SK-N-SH treated with all-trans-retinoic acid at 6 μM for 48 hours (cell line): ENCODE measurements around the gene BLMH.

Experiments used
- ARNTL ChIP-seq: fragments of 450-650 bp; formaldehyde crosslinking; IDR thresholded peaks from 2 replicates; pipeline ENCODE4 v1.5.0; 2020; ENCODE audit warnings: low read depth, mild to moderate bottlenecking, moderate library complexity, borderline replicate concordance
- ESRRG ChIP-seq: fragments of 250-450 bp; sonication (Bioruptor Pico); IDR thresholded peaks from 2 replicates; pipeline ENCODE4 v1.6.1; 2021; ENCODE audit warnings: mild to moderate bottlenecking
- TCF4 ChIP-seq: fragments of 250-450 bp; sonication (Bioruptor Pico); IDR thresholded peaks from 2 replicates; pipeline ENCODE4 v1.8.0; 2021; ENCODE audit warnings: mild to moderate bottlenecking, moderate library complexity, borderline replicate concordance
- TF ChIP-seq, protein P1 (sequence below): fragments of 250-450 bp; sonication (Bioruptor Pico); IDR thresholded peaks from 2 replicates; pipeline ENCODE4 v1.8.0; 2020; ENCODE audit warnings: mild to moderate bottlenecking, moderate library complexity, borderline replicate concordance
- TF ChIP-seq, protein P2 (sequence below): fragments of 250-450 bp; sonication (Bioruptor Pico); IDR thresholded peaks from 2 replicates; pipeline ENCODE4 v1.5.1; 2021; ENCODE audit warnings: mild to moderate bottlenecking, moderate library complexity

DNA sequence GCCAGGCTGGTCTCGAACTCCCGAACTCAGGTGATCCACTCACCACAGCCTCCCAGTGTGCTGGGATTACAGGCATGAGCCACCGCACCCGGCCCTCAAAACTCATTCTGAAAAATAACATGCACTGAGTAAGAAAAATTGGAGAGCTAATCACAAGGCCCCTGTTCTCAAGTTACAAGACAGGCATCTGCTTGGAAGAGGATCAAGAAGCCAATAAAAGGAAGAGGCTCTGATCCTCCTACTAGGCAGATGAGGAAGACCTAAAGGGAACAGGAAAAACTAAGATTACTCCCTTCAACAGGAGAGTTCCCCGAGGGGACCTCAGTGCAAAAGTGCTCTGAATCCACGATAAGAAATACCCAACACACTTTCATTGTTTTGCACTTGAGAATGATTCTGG, 18.4 kb downstream of the BLMH start:
- TF ChIP-seq ESRRG (no peak), ARNTL (no peak), TCF4 (no peak)
- TF ChIP-seq, protein P1, sequence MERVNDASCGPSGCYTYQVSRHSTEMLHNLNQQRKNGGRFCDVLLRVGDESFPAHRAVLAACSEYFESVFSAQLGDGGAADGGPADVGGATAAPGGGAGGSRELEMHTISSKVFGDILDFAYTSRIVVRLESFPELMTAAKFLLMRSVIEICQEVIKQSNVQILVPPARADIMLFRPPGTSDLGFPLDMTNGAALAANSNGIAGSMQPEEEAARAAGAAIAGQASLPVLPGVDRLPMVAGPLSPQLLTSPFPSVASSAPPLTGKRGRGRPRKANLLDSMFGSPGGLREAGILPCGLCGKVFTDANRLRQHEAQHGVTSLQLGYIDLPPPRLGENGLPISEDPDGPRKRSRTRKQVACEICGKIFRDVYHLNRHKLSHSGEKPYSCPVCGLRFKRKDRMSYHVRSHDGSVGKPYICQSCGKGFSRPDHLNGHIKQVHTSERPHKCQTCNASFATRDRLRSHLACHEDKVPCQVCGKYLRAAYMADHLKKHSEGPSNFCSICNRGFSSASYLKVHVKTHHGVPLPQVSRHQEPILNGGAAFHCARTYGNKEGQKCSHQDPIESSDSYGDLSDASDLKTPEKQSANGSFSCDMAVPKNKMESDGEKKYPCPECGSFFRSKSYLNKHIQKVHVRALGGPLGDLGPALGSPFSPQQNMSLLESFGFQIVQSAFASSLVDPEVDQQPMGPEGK (CRISPR knock-in tag): no peak
- TF ChIP-seq, protein P2, sequence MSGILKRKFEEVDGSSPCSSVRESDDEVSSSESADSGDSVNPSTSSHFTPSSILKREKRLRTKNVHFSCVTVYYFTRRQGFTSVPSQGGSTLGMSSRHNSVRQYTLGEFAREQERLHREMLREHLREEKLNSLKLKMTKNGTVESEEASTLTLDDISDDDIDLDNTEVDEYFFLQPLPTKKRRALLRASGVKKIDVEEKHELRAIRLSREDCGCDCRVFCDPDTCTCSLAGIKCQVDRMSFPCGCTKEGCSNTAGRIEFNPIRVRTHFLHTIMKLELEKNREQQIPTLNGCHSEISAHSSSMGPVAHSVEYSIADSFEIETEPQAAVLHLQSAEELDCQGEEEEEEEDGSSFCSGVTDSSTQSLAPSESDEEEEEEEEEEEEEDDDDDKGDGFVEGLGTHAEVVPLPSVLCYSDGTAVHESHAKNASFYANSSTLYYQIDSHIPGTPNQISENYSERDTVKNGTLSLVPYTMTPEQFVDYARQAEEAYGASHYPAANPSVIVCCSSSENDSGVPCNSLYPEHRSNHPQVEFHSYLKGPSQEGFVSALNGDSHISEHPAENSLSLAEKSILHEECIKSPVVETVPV (CRISPR knock-in tag): no peak
